Neural cell (in vitro differentiated cells): ENCODE data around the gene ANTXR1. TPM values are rescaled to one million over a fixed set of nuclear protein-coding genes. Genes with fewer than 3 reads are reported as not detected.

Experiments
- H2AFZ ChIP-seq: fragments of 200-600, 300-800 bp; sonication (generic), shearing (Covaris generic); 2 replicates; pipeline ENCODE4 v1.6.0; 2014; ENCODE audit warnings: low read depth, mild to moderate bottlenecking, antibody characterized with exemption, low read length, moderate library complexity
- H3F3A ChIP-seq: fragments of 200-600 bp; shearing (Covaris generic); 2 replicates; pipeline ENCODE4 v1.6.1; 2016; ENCODE audit warnings: mild to moderate bottlenecking, moderate library complexity, mixed read lengths, antibody characterized with exemption, low read length; ENCODE audit not compliant: insufficient read depth, poor library complexity, severe bottlenecking
- H3K27ac ChIP-seq: fragments of 200-600, 300-800 bp; sonication (generic), shearing (Covaris generic); 2 replicates; pipeline ENCODE4 v1.5.1; 2014; ENCODE audit warnings: mild to moderate bottlenecking, low read length, moderate library complexity
- H3K27me3 ChIP-seq: fragments of 300-800, 200-600 bp; sonication (generic), shearing (Covaris generic); 2 replicates; pipeline ENCODE4 v1.6.0; 2014; ENCODE audit warnings: mild to moderate bottlenecking, low read depth, low read length, moderate library complexity; ENCODE audit not compliant: insufficient read depth
- H3K36me3 ChIP-seq: fragments of 300-800, 200-600 bp; sonication (generic), shearing (Covaris generic); 2 replicates; pipeline ENCODE4 v1.5.1; 2014; ENCODE audit warnings: mild to moderate bottlenecking, antibody characterized with exemption, low read length, moderate library complexity; ENCODE audit not compliant: insufficient read depth
- H3K4me2 ChIP-seq: fragments of 300-800, 200-600 bp; sonication (generic), shearing (Covaris generic); 2 replicates; pipeline ENCODE4 v1.6.0; 2014; ENCODE audit warnings: mild to moderate bottlenecking, low read length
- H3K4me3 ChIP-seq: fragments of 300-800, 200-600 bp; sonication (generic), shearing (Covaris generic); 2 replicates; pipeline ENCODE4 v1.5.1; 2014; ENCODE audit warnings: mild to moderate bottlenecking, low read length, moderate library complexity
- H3K79me2 ChIP-seq: fragments of 200-600 bp; shearing (Covaris generic); replicated peaks from 2 replicates; pipeline ENCODE4 v1.6.0; 2014; ENCODE audit warnings: mild to moderate bottlenecking, low read length, moderate library complexity; ENCODE audit not compliant: insufficient read depth
- H3K9ac ChIP-seq: fragments of 300-800, 200-600 bp; sonication (generic), shearing (Covaris generic); 2 replicates; pipeline ENCODE4 v1.6.1; 2016; ENCODE audit warnings: mild to moderate bottlenecking, low read length, mixed read lengths
- H3K9me2 ChIP-seq: fragments of 200-600 bp; shearing (Covaris generic); 2 replicates; pipeline ENCODE4 v1.6.1; 2016; ENCODE audit warnings: mild to moderate bottlenecking, low read length, mixed read lengths; ENCODE audit not compliant: insufficient read depth
- H3K9me3 ChIP-seq: fragments of 200-600, 300-800 bp; sonication (generic), shearing (Covaris generic); 2 replicates; pipeline ENCODE4 v1.6.1; 2016; ENCODE audit warnings: mild to moderate bottlenecking, mixed run types, low read length, moderate library complexity, mixed read lengths
- H4K20me1 ChIP-seq: fragments of 200-600 bp; shearing (Covaris generic); 2 replicates; pipeline ENCODE4 v1.6.1; 2016; ENCODE audit warnings: mild to moderate bottlenecking, mixed run types; ENCODE audit not compliant: insufficient read depth
- CTCF ChIP-seq: fragments of 450-650 bp; IDR thresholded peaks from 2 replicates; pipeline ENCODE4 v1.5.1; 2014; ENCODE audit warnings: antibody characterized with exemption, mild to moderate bottlenecking, moderate library complexity; ENCODE audit not compliant: poor library complexity, severe bottlenecking
- EP300 ChIP-seq: fragments of 450-650 bp; conservative IDR thresholded peaks from 2 replicates; pipeline ENCODE4 v1.6.1; 2014; ENCODE audit warnings: antibody characterized with exemption, mild to moderate bottlenecking, moderate library complexity; ENCODE audit not compliant: poor library complexity, severe bottlenecking
- EZH2 ChIP-seq: fragments of 200-600, 300-800 bp; shearing (Covaris generic), sonication (generic); IDR thresholded peaks from 2 replicates; pipeline ENCODE4 v1.6.1; 2014; ENCODE audit warnings: antibody characterized with exemption, low read length, borderline replicate concordance, mild to moderate bottlenecking; ENCODE audit not compliant: insufficient read depth, poor library complexity, severe bottlenecking
- POLR2AphosphoS5 ChIP-seq: IDR thresholded peaks from 2 replicates; pipeline ENCODE4 v1.6.1; 2012
- RAD21 ChIP-seq: fragments of 450-650 bp; conservative IDR thresholded peaks from 2 replicates; pipeline ENCODE4 v1.6.1; 2014; ENCODE audit warnings: antibody characterized with exemption, mild to moderate bottlenecking, moderate library complexity
- REST ChIP-seq: IDR thresholded peaks from 2 replicates; pipeline ENCODE4 v1.6.1; 2012; ENCODE audit warnings: borderline replicate concordance
- SMC3 ChIP-seq: fragments of 450-650 bp; conservative IDR thresholded peaks from 2 replicates; pipeline ENCODE4 v1.6.1; 2014; ENCODE audit warnings: antibody characterized with exemption, mild to moderate bottlenecking, moderate library complexity; ENCODE audit not compliant: poor library complexity
- TAF1 ChIP-seq: IDR thresholded peaks from 2 replicates; pipeline ENCODE4 v1.6.1; 2012; ENCODE audit warnings: low read depth
- polyA plus RNA-seq: library from polyadenylated mRNA; depleted of rRNA; stranded (reverse); fragments of >200 nt; gene quantifications from 2 replicates; pipeline ENCODE4 v1.2.3, GENCODE V29; 2014

The ANTXR1 gene
- polyA plus RNA-seq, 1 donor from 2014 or later: 4.9 TPM

DNA sequence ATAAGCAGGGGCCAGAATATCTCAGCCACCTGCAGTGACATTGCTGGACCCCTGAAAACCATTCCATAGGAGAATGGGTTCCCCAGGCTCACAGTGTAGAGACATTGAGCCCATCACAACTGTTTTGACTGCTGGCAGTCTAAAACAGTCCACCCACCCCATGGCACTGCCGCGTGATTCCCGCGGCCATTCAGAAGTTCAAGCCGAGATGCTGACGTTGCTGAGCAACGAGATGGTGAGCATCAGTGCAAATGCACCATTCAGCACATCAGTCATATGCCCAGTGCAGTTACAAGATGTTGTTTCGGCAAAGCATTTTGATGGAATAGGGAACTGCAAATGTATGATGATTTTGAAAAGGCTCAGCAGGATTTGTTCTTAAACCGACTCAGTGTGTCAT is 234.6 kb downstream of the ANTXR1 start:
- Histone ChIP-seq H4K20me1 (no peaks in the 10 kb centered on the region), H3K27ac (no peak overlapping the region), H3K9me3 (no peaks in the 10 kb centered on the region), H3K9me2 (no peaks in the 10 kb centered on the region), H3F3A (no peaks in the 10 kb centered on the region), H3K27me3 (no peaks in the 10 kb centered on the region), H3K4me2 (no peak overlapping the region), H3K4me3 (no peak overlapping the region), H3K9ac (no peak overlapping the region), H3K79me2 (no peaks in the 10 kb centered on the region), H2AFZ (no peak overlapping the region), H3K36me3 (peaks cover 12% of the 10 kb centered on the region)
- TF ChIP-seq EZH2: no peak
- no peak for TF ChIP-seq RAD21
- TF ChIP-seq POLR2AphosphoS5: no peak
- TF ChIP-seq SMC3: no peak
- TF ChIP-seq REST: no peak

DNA sequence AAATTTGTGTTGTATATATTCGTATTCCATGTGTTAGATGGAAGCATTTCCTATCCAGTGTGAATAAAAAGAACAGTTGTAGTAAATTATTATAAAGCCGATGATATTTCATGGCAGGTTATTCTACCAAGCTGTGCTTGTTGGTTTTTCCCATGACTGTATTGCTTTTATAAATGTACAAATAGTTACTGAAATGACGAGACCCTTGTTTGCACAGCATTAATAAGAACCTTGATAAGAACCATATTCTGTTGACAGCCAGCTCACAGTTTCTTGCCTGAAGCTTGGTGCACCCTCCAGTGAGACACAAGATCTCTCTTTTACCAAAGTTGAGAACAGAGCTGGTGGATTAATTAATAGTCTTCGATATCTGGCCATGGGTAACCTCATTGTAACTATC is 235.3 kb downstream of the ANTXR1 start:
- H3K9me2 ChIP-seq: no peaks in the 10 kb centered on the region
- H3F3A ChIP-seq: no peaks in the 10 kb centered on the region
- no peaks in the 10 kb centered on the region for H3K27me3 ChIP-seq
- H3K79me2 ChIP-seq: no peaks in the 10 kb centered on the region
- no peaks in the 10 kb centered on the region for H3K9me3 ChIP-seq
- H3K27ac ChIP-seq: no peak overlapping the region
- peaks cover 12% of the 10 kb centered on the region for H3K36me3 ChIP-seq
- H3K9ac ChIP-seq: no peak overlapping the region
- no peak overlapping the region for H3K4me2 ChIP-seq
- H2AFZ ChIP-seq: no peak overlapping the region
- TF ChIP-seq EZH2 (no peak), EP300 (no peak), CTCF (no peak), REST (no peak), TAF1 (no peak), RAD21 (no peak)
- no peak overlapping the region for H3K4me3 ChIP-seq
- no peaks in the 10 kb centered on the region for H4K20me1 ChIP-seq
